GM12878 (cell line): Measurements from ENCODE around the gene NINJ1. TPM values are rescaled to one million over a fixed set of nuclear protein-coding genes. Genes with fewer than 3 reads are reported as not detected.

ENCODE experiments used
- ATAC-seq: fragments of 200-7000 bp; cut with Tn5 transposase; 3 replicates; pipeline ENCODE4 v1.9.1; 2020; ENCODE audit warnings: mild to moderate bottlenecking, moderate library complexity
- BruUV-seq: library from RNA; stranded (reverse); fragments of 400-500 nt; replicated peaks from 2 replicates; lab custom pipeline; 2021; lab: Mats Ljungman, UMichigan
- CTCF ChIA-PET: fragments of 300-600 bp; sonication (Branson Sonifier 250); formaldehyde crosslinking; extraction: SDS; loops from one replicate; lab custom pipeline; 2021; ENCODE audit warnings: inconsistent platforms; lab: Yijun Ruan, JAX
- POLR2A ChIA-PET: fragments of 350-600 bp; formaldehyde crosslinking; extraction: SDS; loops from one replicate; lab custom pipeline; 2021; ENCODE audit warnings: inconsistent platforms; lab: Charles Lee
- RAD21 ChIA-PET: fragments of 300-600 bp; sonication (Branson Sonifier 250); formaldehyde crosslinking; loops from one replicate; lab custom pipeline; 2023; ENCODE audit warnings: antibody characterized with exemption; ENCODE audit not compliant: unreplicated experiment; lab: Charles Lee
- SMC1A ChIA-PET: fragments of 300-600 bp; sonication (Branson Sonifier 250); formaldehyde crosslinking; loops from one replicate; lab custom pipeline; 2023; ENCODE audit not compliant: unreplicated experiment, uncharacterized antibody; lab: Charles Lee
- DNase-seq: peaks from one replicate; pipeline ENCODE4 v3.0.0-alpha.2; 2011; ENCODE audit warnings: low read depth, low spot score
- FAIRE-seq: peaks from 3 replicates; lab custom pipeline; 2011; peaks lifted over from hg19 to GRCh38; lab: Jason Lieb, UNC
- H2AFZ ChIP-seq: 2 replicates; pipeline ENCODE4 v1.6.0; 2011; ENCODE audit warnings: low read depth, low read length, control low read depth; ENCODE audit not compliant: control insufficient read depth
- H3K27ac ChIP-seq: 2 replicates; pipeline ENCODE4 v1.5.1; 2011; ENCODE audit warnings: control low read depth; ENCODE audit not compliant: control insufficient read depth, insufficient read depth
- H3K27me3 ChIP-seq, 2 experiments: replicated peaks in 1 of 2; 2 replicates each; pipeline versions ENCODE4 v1.6.0 to v1.6.1; 2011; ENCODE audit warnings: low read length in 1 of 2; ENCODE audit not compliant: control insufficient read depth in 2 of 2, insufficient read depth in 2 of 2
- H3K36me3 ChIP-seq, 2 experiments: 2 replicates each; pipeline ENCODE4 v1.5.1; 2011; ENCODE audit warnings: low read length in 1 of 2; ENCODE audit not compliant: control insufficient read depth in 2 of 2, insufficient read depth in 2 of 2
- H3K4me1 ChIP-seq: 2 replicates; pipeline ENCODE4 v1.6.1; 2011; ENCODE audit warnings: mild to moderate bottlenecking, low read length, moderate library complexity, mixed read lengths; ENCODE audit not compliant: control insufficient read depth, insufficient read depth
- H3K4me2 ChIP-seq: 2 replicates; pipeline ENCODE4 v1.6.0; 2011; ENCODE audit warnings: control low read depth; ENCODE audit not compliant: control insufficient read depth, insufficient read depth
- H3K4me3 ChIP-seq: fragments of 200-600 bp; sonication (generic); 2 replicates; pipeline ENCODE4 v1.5.1; 2016
- H3K79me2 ChIP-seq: 2 replicates; pipeline ENCODE4 v1.6.0; 2011; ENCODE audit warnings: low read length; ENCODE audit not compliant: control insufficient read depth, insufficient read depth
- H3K9ac ChIP-seq: 2 replicates; pipeline ENCODE4 v1.8.0; 2011; ENCODE audit warnings: low read length, control low read depth, mixed read lengths; ENCODE audit not compliant: control insufficient read depth, insufficient read depth
- H3K9me3 ChIP-seq: replicated peaks from 3 replicates; pipeline ENCODE4 v1.5.1; 2011; ENCODE audit warnings: mild to moderate bottlenecking, low read length; ENCODE audit not compliant: control insufficient read depth, insufficient read depth
- H4K20me1 ChIP-seq: 2 replicates; pipeline ENCODE4 v1.6.0; 2011; ENCODE audit not compliant: control insufficient read depth, insufficient read depth
- ATF7 ChIP-seq: fragments of 450-650 bp; IDR thresholded peaks from 2 replicates; pipeline ENCODE4 v1.6.1; 2016; ENCODE audit warnings: low read depth, mild to moderate bottlenecking
- BCL11A ChIP-seq: IDR thresholded peaks from 2 replicates; pipeline ENCODE4 v1.6.1; 2011; ENCODE audit warnings: low read depth, low read length
- BHLHE40 ChIP-seq, 2 experiments: fragments of 450-650 bp in 1 of 2; IDR thresholded peaks; 2 replicates each; pipeline ENCODE4 v1.6.1; 2011 to 2017; ENCODE audit warnings: low read depth in 2 of 2, borderline replicate concordance in 1 of 2, improper control_type of control experiment in 1 of 2, low read length in 1 of 2, mild to moderate bottlenecking in 1 of 2
- DPF2 ChIP-seq: fragments of 450-650 bp; IDR thresholded peaks from 2 replicates; pipeline ENCODE4 v1.6.1; 2017; ENCODE audit warnings: mild to moderate bottlenecking
- EED ChIP-seq: sonication (generic); IDR thresholded peaks from 2 replicates; pipeline ENCODE4 v1.6.1; 2016; ENCODE audit warnings: antibody characterized with exemption, low read depth
- FOS ChIP-seq: IDR thresholded peaks from 3 replicates; pipeline ENCODE4 v1.6.1; 2011; ENCODE audit warnings: borderline replicate concordance; ENCODE audit not compliant: insufficient read length; ENCODE audit errors: extremely low read depth
- KLF5 ChIP-seq: fragments of 450-650 bp; IDR thresholded peaks from 2 replicates; pipeline ENCODE4 v1.6.1; 2014; ENCODE audit warnings: mild to moderate bottlenecking; ENCODE audit not compliant: partially characterized antibody
- STAT3 ChIP-seq: IDR thresholded peaks from 2 replicates; pipeline ENCODE4 v1.6.1; 2011; ENCODE audit warnings: low read depth, low read length, improper control_type of control experiment
- ZNF384 ChIP-seq: IDR thresholded peaks from 2 replicates; pipeline ENCODE4 v1.6.1; 2012; ENCODE audit warnings: low read depth, mild to moderate bottlenecking, low read length, improper control_type of control experiment, borderline replicate concordance
- WGBS: methylation state at CpG from one replicate; pipeline ENCODE4 v1.1.6; 2016; ENCODE audit warnings: low lambda C conversion rate; ENCODE audit not compliant: insufficient replicate concordance, insufficient coverage; ENCODE audit errors: missing lambda C conversion rate; 5-methylcytosine and 5-hydroxymethylcytosine counted together
- in situ Hi-C: fragments of 300-500 bp; cut with MboI; formaldehyde crosslinking; loops from 9 replicates; pipeline ENCODE4 v1.14.3; 2018; ENCODE audit warnings: mixed read lengths
- intact Hi-C: fragments of 100-400 bp; cut with micrococcal nuclease; formaldehyde crosslinking; loops from one replicate; pipeline ENCODE4 v1.14.2; 2022; ENCODE audit not compliant: unreplicated experiment
- polyA plus RNA-seq, 11 experiments: library from polyadenylated mRNA; depleted of rRNA in 4 of 11; unstranded in 6 of 11; stranded (reverse) in 5 of 11; fragments of >200 nt; fragmentation: Nextera tagmentation in 4 of 11; fragmentation: Illumina TruSeq in 1 of 11; extraction: Ambion mirVana in 4 of 11; extraction: Trizol in 1 of 11; gene quantifications; 1 replicate in 1 of 11; 2 replicates in 10 of 11; pipeline versions ENCODE4 v1.2.1 to v1.2.3, GENCODE V29; 2011 to 2016; ENCODE audit warnings: inconsistent platforms in 2 of 11, missing spikeins in 2 of 11, low read depth in 1 of 11
- total RNA-seq, 4 experiments: library from RNA; depleted of rRNA in 3 of 4; stranded (reverse); fragments of >200 nt in 3 of 4; fragmentation: Illumina TruSeq in 1 of 4; extraction: Trizol in 1 of 4; gene quantifications; 2 replicates each; pipeline versions ENCODE4 v1.2.1 to v1.2.3, GENCODE V29; 2013 to 2021
- TF ChIP-seq, protein P1 (sequence below): fragments of 450-650 bp; IDR thresholded peaks from 2 replicates; pipeline ENCODE4 v1.6.1; 2018; ENCODE audit warnings: borderline replicate concordance, mild to moderate bottlenecking; ENCODE audit not compliant: partially characterized antibody
- TF ChIP-seq, protein P2 (sequence below): fragments of 150-350 bp; IDR thresholded peaks from 2 replicates; pipeline ENCODE4 v1.6.1; 2014; ENCODE audit warnings: mild to moderate bottlenecking, low read depth, low read length
- TF ChIP-seq, protein P3 (sequence below): fragments of 450-650 bp; conservative IDR thresholded peaks from 2 replicates; pipeline ENCODE4 v1.6.1; 2017; ENCODE audit warnings: mild to moderate bottlenecking, moderate library complexity
- TF ChIP-seq, protein P4 (sequence below): fragments of 450-650 bp; IDR thresholded peaks from 2 replicates; pipeline ENCODE4 v1.6.1; 2017; ENCODE audit warnings: mild to moderate bottlenecking, moderate library complexity

NINJ1 gene
- total and polyA plus RNA-seq, 10 of the 15 experiments (the other 5 are each of a cell fraction or from before 2014, with no cell fraction given): 0.64 to 33.5 (median 17.1) TPM

DNA sequence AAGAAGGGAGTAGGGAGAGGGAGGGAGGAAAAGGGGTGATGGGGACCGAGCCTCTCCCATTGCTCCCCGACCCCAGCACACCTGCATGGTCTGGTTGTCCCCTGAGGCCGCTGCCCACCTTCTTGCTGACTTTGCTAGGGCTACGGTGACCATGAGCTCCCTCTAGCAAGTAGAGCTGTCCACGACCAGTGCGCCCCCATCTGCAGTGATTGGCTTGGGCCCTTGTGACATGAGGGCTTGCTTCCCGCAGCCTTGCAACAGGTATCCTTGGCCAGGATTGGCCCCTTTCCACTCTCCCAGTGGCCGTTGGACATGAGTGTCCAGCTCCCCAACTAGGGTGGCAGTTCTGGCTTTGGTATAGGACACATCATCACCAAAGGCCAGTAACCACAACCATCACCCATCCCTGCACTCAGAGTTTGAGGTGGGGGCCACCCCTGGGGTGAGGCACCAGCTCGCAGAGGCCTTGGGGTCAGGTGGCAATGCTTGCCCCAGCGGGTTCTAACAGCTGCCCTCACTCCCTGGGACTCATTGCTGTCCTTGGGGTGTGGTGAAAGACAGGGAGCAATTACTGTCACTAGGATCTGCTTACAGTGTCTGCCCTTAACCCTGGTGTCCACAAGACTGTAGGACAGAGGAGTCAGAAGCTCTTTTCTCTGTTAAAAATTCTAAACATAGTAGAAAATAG, 17.2 kb upstream of the NINJ1 start:
- CTCF ChIA-PET: interaction anchor here (0.6 to 1.3 kb wide), 2 partner anchors 41 to 278 kb away, joined by 3 to 4 read pairs; no protein-coding TSS in a partner anchor
- no peaks in the 10 kb centered on the region for H3K36me3 ChIP-seq
- ATAC-seq (no peak), FAIRE-seq (no peak), DNase-seq (no peak)
- H3K4me3 ChIP-seq: no peak overlapping the region
- no peak overlapping the region for H3K4me2 ChIP-seq
- in situ Hi-C loops: no loop called here
- SMC1A ChIA-PET: no interaction called here
- BruUV-seq: no TSS peak
- H3K9me3 ChIP-seq: peaks cover 13% of the 10 kb centered on the region
- POLR2A ChIA-PET: no interaction called here
- intact Hi-C loops: no loop called here
- RAD21 ChIA-PET: interaction anchor here (1.2 to 1.5 kb wide), 2 partner anchors 42 to 44 kb away, joined by 3 to 4 read pairs; no protein-coding TSS in a partner anchor
- no peaks in the 10 kb centered on the region for H3K27me3 ChIP-seq
- H3K9ac ChIP-seq: no peak overlapping the region
- H3K27ac ChIP-seq: no peak overlapping the region
- H3K4me1 ChIP-seq: peaks cover 2% of the 10 kb centered on the region
- H3K79me2 ChIP-seq: no peaks in the 10 kb centered on the region
- no peak overlapping the region for H2AFZ ChIP-seq
- 43% methylated on average over 8 of the region's 10 CpGs for WGBS
- H4K20me1 ChIP-seq: no peaks in the 10 kb centered on the region
- TF ChIP-seq FOS (no peak), KLF5 (no peak), ZNF384 (no peak), EED (no peak), DPF2 (no peak), ATF7 (no peak), STAT3 (no peak), BHLHE40 (IDR thresholded peaks at IDR 0.05; ENCODE audit: borderline replicate concordance in 1 of 2, low read depth in 2 of 2, low read length in 1 of 2) (no peak), BCL11A (no peak)
- TF ChIP-seq, protein P1, sequence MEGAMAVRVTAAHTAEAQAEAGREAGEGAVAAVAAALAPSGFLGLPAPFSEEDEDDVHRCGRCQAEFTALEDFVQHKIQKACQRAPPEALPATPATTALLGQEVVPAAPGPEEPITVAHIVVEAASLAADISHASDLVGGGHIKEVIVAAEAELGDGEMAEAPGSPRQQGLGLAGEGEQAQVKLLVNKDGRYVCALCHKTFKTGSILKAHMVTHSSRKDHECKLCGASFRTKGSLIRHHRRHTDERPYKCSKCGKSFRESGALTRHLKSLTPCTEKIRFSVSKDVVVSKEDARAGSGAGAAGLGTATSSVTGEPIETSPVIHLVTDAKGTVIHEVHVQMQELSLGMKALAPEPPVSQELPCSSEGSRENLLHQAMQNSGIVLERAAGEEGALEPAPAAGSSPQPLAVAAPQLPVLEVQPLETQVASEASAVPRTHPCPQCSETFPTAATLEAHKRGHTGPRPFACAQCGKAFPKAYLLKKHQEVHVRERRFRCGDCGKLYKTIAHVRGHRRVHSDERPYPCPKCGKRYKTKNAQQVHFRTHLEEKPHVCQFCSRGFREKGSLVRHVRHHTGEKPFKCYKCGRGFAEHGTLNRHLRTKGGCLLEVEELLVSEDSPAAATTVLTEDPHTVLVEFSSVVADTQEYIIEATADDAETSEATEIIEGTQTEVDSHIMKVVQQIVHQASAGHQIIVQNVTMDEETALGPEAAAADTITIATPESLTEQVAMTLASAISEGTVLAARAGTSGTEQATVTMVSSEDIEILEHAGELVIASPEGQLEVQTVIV: no peak
- TF ChIP-seq, protein P2, sequence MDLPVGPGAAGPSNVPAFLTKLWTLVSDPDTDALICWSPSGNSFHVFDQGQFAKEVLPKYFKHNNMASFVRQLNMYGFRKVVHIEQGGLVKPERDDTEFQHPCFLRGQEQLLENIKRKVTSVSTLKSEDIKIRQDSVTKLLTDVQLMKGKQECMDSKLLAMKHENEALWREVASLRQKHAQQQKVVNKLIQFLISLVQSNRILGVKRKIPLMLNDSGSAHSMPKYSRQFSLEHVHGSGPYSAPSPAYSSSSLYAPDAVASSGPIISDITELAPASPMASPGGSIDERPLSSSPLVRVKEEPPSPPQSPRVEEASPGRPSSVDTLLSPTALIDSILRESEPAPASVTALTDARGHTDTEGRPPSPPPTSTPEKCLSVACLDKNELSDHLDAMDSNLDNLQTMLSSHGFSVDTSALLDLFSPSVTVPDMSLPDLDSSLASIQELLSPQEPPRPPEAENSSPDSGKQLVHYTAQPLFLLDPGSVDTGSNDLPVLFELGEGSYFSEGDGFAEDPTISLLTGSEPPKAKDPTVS: no peak
- TF ChIP-seq, protein P3, sequence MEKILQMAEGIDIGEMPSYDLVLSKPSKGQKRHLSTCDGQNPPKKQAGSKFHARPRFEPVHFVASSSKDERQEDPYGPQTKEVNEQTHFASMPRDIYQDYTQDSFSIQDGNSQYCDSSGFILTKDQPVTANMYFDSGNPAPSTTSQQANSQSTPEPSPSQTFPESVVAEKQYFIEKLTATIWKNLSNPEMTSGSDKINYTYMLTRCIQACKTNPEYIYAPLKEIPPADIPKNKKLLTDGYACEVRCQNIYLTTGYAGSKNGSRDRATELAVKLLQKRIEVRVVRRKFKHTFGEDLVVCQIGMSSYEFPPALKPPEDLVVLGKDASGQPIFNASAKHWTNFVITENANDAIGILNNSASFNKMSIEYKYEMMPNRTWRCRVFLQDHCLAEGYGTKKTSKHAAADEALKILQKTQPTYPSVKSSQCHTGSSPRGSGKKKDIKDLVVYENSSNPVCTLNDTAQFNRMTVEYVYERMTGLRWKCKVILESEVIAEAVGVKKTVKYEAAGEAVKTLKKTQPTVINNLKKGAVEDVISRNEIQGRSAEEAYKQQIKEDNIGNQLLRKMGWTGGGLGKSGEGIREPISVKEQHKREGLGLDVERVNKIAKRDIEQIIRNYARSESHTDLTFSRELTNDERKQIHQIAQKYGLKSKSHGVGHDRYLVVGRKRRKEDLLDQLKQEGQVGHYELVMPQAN: no peak
- TF ChIP-seq, protein P4, sequence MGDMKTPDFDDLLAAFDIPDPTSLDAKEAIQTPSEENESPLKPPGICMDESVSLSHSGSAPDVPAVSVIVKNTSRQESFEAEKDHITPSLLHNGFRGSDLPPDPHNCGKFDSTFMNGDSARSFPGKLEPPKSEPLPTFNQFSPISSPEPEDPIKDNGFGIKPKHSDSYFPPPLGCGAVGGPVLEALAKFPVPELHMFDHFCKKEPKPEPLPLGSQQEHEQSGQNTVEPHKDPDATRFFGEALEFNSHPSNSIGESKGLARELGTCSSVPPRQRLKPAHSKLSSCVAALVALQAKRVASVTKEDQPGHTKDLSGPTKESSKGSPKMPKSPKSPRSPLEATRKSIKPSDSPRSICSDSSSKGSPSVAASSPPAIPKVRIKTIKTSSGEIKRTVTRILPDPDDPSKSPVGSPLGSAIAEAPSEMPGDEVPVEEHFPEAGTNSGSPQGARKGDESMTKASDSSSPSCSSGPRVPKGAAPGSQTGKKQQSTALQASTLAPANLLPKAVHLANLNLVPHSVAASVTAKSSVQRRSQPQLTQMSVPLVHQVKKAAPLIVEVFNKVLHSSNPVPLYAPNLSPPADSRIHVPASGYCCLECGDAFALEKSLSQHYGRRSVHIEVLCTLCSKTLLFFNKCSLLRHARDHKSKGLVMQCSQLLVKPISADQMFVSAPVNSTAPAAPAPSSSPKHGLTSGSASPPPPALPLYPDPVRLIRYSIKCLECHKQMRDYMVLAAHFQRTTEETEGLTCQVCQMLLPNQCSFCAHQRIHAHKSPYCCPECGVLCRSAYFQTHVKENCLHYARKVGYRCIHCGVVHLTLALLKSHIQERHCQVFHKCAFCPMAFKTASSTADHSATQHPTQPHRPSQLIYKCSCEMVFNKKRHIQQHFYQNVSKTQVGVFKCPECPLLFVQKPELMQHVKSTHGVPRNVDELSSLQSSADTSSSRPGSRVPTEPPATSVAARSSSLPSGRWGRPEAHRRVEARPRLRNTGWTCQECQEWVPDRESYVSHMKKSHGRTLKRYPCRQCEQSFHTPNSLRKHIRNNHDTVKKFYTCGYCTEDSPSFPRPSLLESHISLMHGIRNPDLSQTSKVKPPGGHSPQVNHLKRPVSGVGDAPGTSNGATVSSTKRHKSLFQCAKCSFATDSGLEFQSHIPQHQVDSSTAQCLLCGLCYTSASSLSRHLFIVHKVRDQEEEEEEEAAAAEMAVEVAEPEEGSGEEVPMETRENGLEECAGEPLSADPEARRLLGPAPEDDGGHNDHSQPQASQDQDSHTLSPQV: no peak
